Body of pancreas (tissue), 4 donors: Measurements from ENCODE around the gene FAM217A.

Experiments
- CTCF ChIP-seq, 7 experiments: fragments of 450-650 bp in 4 of 7; fragments of 200-600 bp in 3 of 7; sonication (generic) in 3 of 7; IDR thresholded peaks; one replicate each; pipeline ENCODE4 v1.5.1; 2016 to 2019; ENCODE audit warnings: antibody characterized with exemption in 7 of 7
- POLR2A ChIP-seq, 3 donors: fragments of 450-650 bp; IDR thresholded peaks; one replicate each; pipeline ENCODE4 v1.6.1; 2016; ENCODE audit warnings: antibody characterized with exemption in 3 of 3, mild to moderate bottlenecking in 2 of 3

DNA sequence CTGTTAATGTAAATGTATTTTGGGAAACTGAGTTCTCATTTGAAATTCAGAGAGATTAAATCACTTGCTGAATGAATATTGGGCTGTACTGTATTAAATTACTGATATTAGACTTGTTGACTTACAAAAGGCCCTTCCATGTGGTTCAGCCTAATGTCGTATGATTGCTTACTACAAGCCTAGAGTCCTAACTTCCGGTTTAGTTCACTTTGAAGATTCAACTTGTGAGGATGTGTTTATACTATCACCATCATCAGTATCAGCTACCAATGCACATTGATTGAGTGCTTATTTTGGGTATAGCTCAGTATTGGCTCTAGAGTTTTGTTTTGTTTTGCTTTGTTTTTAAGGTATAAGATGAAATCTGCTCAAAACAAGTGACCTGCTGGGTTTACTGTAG, 48.3 kb downstream of the FAM217A start:
- TF ChIP-seq CTCF (IDR thresholded peaks at IDR 0.05) (no peak), POLR2A (IDR thresholded peaks at IDR 0.05) (no peak)
